ENCODE results near the gene ERC2.

- TF ChIP-seq CTCF (conservative IDR thresholded peaks at IDR 0.05; ENCODE audit: low read length) (no peak), EZH2phosphoT487 (IDR thresholded peaks at IDR 0.05; ENCODE audit: borderline replicate concordance) (no peak)
These were observed 15.3 kb downstream of the ERC2 start for GRCh38 chr3:56453011-56453410.
